ENCODE measurements around the gene SPEF1.

- TF ChIP-seq POLR2A (IDR thresholded peaks at IDR 0.05) (no peak), CTCF (IDR thresholded peaks at IDR 0.05) (no peak)
These were observed 15.9 kb upstream of the SPEF1 start for GRCh38 chr20:3797226-3797545.

All from suprapubic skin (tissue), 3 donors.